HUDEP-2 (cell line): ENCODE data around the gene GSTM4.
A peak's percentile ranks its signal among the peaks of the same experiment; 100 is the strongest.

Source experiments
- DNase-seq, 76 experiments: peaks; one replicate each; lab custom pipeline; 2025; ENCODE audit not compliant: unreplicated experiment in 76 of 76; lab: John Stamatoyannopoulos, UW

GSTM4 gene

DNA sequence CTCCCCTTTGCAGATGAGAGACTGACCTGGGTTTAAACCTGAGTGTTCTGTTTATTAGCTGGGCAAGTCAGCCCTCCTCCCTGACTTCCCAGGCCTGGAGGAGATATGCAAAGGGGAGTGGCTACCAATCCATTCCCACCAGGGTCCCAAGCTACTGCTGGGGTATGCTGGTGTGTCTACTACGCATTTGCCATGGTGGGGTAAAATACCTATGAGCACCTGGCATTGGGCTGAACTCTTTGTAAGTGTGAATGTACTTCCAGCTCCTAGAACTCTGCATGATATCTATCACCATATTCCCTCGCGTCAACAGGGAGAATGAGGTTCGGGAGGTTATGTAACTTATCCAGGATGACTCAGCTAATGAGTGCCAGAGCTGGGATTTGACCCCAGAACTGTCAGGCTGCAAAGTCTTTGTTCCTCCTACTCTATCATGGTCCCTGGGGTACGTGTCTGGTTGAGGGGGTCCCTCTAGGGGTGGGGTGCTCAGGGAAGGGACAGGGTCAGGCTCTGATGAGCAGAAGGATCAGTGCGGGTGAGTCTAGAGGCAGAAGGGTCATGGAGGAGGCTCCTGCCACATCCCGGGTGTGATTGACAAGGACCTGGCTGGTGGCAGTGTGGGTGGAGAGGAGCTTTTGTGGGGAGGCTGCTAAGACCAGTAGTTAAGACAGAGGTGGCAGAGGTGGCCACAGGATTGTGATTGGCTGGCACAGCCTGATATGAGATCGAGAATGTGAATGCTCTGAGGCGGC lies 19.5 kb upstream of the GSTM4 start:
- peak in 12 of 76 experiments; percentile 13 to 43 (median 23) for DNase-seq

DNA sequence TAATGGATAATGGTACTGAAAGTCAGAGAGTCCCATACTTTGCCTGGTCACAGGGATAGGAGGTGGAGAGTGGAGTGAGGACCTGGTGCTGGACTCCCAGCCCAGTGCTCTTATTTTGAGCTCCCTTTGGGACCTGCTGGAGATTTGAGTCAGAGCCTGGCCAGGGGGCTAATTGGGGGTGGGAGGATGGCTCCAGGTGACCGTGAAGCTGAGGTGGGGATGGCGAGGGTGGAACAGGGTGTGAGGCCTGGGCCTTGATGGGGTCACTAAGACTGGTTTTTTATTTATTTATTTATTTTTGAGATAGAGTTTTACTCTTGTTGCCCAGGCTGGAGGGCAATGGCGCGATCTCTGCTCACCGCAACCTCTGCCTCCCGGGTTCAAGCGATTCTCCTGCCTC lies 18.5 kb upstream of the GSTM4 start:
- DNase-seq, result no peak

DNA sequence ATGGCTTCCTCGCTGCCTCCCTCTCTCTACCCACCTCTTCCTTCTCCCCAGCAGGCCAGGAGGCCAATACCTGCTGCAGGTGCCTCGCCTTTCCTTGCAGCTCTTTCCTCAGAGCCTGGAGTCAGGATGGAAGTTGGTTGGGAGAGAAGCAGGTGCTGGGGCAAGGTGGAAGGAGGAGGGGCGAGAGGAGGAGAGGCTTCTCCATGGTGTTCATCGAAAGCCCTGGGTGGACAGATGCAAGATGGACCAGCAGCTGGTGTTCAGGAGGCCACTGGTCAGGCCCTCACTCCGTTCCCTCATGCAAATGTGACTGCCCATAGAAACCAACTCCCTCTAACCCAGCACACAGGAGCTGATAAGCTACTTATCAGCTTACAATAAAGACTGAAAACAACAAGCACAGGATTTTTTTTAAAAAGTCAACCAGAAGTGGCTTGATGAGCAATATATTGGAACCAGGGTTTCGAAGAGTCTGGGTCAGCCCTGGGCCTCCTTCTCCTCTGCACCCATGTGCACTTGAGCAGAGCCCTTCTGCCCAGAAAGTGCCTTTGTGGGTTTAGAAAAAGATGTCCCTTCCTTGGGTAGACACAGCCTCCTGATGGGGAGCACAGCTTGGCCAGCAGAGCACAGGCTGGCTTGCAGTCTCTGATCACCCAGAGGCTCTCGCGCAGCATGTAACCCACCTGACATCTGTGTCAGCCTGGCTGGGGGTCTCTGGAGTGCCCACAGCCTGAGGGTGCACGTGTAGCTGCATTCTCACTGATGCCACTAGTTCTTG lies 16.6 kb upstream of the GSTM4 start:
- DNase-seq, result peak in 10 of 76 experiments; percentile 16 to 47 (median 25)

DNA sequence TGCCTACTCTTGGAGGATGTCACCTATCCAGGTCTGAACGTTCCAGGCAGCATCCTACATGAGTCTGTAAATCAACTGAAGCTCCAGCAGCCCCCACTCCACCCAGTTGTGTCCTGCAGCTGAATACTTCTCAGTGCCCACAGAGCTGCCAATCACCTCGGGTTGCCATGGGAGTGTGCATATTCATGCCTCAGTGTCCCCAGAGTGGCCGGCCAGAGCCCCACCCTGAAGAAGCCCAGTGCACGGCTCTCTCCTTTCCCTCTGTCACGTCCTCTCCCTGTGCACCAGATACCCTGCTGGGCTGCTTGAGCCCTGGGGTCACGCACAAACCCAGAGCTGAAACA lies 16.1 kb upstream of the GSTM4 start:
- no peak for DNase-seq

DNA sequence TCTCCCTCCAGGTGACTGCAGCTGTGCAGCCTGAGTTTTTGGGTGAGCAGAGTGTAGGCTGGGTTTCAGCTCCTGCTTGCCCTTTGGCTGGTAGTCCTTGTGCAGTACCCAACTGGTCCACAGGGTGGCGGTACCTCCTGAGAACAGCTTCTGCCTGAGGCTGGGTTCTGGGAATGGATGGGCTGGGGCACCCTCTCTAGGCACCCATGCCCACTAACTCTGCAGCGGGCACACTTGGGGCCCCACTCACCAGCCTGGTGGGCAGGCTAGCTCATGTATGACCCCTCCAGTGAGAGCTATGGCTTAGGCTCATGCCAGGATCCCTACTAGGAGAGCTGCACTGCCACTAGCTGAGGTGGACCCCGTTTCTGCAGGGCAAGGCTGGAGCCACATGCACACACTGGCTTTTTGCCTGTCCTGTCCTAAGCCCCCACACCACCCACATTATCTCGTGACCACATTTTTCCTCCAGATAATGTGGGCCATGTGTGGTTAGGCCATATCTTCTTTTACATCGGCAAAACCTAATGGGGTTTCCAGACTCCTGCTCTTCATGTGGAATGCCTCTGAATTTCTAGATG lies 15.5 kb upstream of the GSTM4 start:
- peak in 75 of 76 experiments; percentile 32 to 96 (median 82) for DNase-seq

DNA sequence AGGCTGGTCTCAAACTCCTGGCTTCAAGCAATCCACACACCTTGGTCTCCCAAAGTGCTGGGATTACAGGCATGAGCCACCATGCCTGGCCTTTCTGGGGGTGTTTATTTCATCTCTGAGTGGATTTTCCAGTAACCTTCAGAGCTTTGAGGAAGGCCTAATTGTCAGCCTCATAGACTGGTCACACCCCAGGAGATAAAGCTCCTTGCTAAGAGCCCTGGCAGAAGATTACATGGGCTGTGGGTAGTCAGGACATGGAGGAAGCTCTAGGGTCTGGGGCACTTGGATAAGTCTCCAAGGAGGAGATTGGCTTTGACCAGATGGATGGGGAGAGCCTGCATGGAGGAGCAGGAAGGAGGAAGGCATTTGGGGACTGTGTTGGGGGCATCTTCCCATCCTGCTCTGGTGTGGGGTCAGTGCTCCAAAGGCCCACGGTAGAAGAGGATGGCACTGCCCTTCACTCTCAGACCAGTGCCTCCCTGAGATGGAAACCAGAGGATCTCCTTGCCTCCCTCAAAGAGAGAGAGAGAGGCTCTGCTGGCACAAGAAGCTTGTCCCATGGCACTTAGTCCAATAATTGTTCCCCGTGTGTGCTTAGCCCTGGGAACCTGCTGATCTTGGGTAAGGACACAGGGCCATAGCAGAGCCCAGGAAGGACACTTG lies 14.7 kb upstream of the GSTM4 start:
- DNase-seq, result peak in 13 of 76 experiments; percentile 11 to 52 (median 30)

DNA sequence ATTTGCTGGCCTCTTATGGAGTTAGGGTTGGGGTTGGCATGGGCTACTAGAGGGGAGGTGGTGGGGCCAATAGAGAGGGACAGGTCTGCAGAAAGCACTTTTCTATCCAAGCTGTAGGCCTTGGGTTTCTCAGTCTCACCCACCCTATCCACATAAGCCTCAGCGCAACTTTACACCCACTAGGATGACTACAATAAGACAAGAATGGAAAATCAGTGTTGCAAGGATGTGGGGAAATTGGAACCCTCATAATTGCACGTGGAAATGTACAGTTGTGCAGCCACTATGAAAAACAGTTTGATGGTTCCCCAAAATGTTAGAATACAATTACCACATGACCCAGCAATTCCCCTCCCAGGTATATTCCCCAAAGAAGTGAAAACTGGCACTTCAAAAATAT lies 14.0 kb upstream of the GSTM4 start:
- DNase-seq, result no peak

DNA sequence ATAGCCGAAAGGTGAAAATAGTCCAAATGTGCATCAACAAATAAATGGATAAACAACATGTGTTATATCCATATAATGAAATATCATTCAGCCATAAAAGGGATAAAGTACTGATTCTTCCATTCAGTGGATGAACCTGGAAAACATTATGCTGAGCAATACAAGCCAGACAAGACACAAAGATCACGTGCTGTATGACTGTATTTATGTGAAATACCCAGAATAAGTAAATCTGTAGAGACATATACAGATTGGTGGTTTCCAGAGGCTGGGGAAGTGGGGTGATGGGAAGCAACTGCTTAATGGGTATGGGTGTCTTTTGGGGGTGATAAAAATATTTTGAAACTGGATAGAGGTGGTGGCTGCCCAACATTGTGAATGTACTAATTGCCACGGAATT lies 13.3 kb upstream of the GSTM4 start:
- DNase-seq, result no peak

DNA sequence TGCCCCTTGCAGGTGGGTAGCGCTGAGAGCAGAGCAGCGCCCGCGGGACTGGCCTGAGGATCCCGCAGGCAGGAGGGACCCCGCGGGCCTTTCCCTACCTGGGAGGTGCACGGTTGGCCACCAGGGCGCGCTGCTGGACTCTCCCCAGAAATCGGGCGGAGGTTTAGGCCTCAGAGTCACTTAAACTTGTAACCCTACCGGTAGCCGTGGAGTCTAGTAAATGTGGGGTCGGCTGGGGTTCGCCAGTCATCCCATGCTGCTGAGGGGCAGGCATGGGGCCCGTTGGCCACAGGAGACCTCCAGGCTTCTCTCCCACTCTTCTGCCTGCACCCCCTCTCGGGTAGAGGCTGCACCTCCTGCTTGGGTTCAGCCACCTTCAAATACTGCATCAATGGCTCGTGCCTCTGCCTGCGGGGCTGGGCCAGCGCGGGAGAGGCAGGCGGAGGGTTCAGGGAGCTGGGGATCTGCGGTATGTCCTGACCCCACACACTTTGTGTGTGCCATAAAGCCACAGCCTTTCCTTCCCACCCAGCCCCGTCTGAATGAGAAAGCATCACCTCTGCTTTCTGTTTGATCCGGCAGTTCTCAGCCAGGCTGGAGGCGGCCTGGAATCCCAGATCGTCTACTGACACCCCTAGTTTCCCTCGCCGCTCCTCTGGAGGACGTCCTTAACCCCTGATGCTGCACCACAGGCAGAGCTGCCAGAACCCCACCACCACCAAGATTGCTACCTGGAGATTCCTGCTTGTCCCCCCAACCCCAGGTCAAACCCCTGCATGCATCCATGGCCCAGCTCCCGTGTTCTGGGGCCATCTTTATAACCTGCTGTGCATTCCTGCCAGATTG lies 12.3 kb upstream of the GSTM4 start:
- DNase-seq, result peak in 70 of 76 experiments; percentile 27 to 85 (median 68)

DNA sequence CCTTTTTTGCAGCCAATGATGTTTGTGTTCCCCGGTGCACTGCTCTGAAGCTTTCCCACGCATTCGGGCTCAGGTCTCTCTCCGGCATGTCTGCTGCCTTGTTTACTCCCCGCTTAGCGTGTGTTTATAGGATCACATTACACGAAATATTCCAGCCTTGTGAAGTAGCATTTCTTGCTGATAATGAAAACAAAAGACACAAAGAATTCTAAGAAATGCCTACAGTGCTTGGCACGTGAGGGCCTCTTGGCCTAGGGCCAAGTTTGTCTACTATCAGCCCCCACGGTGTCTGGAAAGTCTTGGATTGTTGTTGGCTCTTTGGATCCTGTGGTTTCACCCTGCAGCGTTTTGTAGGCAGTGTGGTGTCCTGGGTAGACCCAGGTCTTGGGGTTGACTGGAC lies 11.2 kb upstream of the GSTM4 start:
- DNase-seq, result no peak

DNA sequence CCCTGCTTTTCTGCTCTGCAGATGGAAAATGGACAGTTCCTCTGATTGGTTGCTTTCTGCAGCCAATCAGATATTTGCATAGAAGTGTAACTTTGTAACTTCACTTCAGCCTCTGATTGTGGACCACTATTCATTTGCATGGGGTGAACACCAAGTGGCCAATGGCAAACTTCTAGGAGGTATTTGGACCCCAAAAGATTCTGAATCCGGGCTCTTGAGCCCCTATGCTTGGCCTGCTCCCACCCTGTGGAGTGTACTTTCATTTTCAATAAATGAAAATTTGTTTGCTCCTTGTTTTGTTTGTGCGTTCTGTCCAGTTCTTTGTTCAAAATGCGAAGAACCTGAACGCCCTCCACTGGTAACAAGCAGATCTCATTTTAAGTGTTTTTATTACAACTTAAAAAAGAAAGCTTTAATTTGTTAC lies 6.4 kb upstream of the GSTM4 start:
- DNase-seq, result peak in 1 of 76 experiments; percentile 12

DNA sequence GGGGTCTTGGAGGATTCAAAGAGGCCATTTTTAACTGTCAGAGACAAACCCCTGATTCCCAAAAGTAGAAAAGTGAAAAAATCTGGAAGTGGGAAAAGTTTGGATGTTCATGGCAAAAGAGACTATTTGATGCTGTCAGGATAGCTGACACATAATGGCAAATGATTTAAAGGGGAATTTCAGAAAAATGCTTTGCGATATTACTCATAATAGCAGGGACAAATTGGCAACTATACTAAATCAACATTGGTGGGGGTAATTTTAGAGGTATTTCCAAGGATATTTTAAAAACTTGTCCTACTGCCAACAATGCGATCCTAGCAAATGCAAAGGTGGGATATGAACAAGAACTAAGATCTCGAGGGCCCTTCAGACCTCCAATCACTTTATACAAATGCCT lies 5.3 kb upstream of the GSTM4 start:
- no peak for DNase-seq

DNA sequence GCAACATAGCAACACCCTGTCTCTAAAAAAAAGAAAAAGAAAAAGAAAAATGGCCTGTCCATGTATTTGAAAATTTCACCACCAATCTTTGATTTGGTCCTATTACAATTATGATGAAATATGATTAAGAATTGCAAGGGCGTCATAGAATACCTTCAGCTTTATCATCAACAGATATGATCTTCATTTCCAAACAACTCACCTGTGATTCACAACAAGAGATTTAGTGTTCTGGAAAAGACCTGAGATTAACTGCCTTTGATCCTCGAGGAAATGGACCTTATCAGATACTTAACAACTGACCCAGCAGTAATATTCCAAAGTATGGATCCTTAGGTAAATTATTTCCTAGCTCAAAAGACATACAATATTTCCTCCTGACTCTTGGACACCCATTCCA lies 3.5 kb upstream of the GSTM4 start:
- no peak for DNase-seq

DNA sequence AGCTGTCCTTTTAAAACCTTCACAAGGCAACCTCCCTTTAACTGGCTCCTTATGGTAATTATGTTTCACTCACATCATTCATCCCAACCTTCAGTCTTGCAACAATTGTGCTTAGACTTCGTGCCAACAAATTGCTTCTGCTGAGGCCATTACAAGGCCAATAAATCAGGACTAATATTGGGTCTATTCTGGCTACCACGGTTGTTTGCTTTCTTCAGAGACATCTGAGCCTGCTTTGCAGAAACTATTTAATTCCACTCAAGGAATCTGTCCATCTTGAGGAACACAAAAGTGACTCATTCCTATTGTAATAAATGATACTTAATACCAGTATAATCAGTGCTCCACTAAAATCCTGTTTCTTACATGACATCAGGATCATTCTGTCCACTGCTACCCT lies 2.6 kb upstream of the GSTM4 start:
- no peak for DNase-seq

DNA sequence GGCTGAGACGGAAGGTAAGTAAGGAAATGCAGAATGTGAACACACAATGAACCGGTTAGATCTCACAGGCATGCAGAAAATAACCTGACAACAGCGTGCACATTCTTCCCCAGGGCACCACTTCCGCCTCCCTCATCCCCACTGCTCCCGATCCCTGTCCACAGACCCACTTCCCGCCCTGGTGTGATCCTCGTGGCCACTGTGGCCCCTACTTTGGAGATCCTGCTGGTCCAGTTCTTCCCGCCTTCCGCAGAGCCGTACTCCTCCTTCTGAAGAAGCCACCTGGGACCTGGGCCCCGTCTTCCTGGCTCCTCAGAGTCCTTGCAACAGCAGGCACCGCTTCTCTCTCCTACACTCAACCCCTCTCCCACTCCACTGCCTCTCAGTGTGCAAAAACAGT lies 1.4 kb upstream of the GSTM4 start:
- DNase-seq, result no peak

DNA sequence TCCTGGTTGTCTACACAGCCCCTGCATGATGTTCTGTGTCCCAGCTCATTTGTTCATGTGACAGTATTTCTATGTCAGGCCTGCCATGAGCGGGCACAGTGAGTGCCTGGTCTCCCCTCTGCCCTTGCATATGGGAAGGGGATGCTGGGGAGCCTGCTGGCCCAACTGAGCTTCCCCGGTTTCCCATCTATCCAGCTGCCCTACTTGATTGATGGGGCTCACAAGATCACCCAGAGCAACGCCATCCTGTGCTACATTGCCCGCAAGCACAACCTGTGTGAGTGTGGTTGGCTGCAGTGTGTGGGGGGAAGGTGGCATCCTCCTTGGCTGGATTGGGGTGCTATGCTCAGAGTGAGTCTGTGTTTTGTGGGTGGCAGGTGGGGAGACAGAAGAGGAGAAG lies 1.5 kb downstream of the GSTM4 start:
- no peak for DNase-seq

DNA sequence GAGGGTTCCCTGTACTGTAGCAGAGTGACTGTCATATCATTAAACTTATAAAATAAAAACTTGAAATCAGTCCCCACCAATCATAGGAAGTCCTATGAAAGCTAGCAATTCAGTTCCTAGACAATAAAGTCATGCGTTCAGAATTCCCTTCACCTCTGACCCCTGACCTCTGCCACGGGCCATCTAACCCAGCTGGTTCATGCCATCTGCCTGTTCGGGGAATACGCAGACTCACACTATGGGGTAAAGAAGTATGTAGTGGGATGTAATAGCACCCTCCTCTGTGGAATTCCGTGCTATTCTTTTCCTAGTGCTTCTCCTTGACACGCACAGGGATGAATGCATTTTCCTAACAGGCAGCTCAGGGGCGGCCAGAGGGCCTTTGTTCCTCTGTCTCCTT lies 2.1 kb downstream of the GSTM4 start:
- DNase-seq, result no peak

DNA sequence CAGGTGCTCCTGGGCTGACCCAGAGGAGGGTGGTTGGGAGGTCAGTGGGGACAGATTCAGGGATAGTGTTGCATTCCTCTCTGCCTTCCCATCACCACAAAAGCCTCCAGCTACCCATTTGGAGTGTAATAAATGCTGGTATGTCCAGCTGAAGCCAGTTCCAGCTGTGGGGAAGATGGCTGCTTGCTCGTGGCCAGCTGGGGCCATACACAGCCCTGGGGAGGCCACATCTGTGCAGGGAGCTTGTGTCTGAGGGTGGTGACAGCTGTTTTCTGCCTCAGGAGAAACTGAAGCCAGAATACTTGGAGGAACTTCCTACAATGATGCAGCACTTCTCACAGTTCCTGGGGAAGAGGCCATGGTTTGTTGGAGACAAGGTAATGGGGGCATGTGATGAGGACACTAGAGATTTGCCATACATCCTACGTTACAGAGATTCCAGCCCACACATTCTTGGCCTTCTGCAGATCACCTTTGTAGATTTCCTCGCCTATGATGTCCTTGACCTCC lies 2.7 kb downstream of the GSTM4 start:
- DNase-seq, result no peak

DNA sequence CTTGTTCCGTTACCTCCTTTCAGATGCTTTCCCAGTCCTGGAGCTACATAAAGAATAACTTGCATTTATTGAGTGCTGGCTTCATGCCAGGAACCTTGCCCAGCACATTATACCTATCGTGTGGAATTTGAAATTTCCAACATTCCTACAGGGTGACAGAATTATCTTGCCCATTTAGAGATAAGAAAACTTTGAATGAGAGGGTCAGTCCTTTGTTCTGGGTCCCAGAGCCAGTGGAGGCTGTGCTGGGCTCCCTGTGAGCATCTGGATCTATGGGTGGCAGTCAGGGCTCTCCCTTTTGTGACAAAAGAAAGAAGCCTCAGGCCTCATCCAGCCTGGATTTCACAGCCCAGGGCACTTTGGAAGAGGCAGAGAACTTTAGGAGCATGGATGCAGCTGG lies 3.2 kb downstream of the GSTM4 start:
- DNase-seq, result no peak

DNA sequence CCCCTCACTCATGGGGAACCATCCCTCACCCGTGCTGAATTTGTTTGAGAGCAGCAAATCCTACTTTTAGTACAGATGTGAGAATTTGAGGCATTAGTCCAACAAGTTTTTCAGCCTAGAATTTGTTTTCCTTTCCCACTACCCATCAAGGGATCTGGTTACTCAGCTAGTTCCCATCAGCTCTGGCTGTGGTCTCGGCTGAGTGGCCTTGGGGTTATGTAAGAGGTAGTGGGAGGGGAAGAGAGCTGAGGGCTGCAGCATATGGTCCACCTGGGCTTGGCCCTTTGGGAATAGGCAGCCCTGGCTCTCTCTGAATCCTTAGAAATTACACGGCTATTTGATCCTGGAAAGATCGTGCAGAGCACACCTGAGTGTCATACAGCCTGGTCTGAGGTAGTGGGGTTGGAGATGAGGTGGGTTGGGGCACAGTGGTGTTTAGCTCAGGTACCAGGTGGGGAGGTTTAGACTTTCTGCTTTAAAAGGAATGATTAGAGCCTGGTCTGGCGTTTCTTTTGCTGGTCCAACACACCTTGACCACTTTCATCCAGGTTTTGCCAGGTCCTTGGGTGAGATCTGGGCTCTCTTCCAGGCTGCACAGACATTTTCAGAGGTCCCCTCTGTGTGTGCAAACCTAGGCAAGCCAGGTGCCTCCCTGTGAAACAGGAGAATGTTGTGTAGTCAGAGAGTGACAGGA lies 4.2 kb downstream of the GSTM4 start:
- DNase-seq, result no peak
